Activated B cell treated with CpG ODN at 0.5 μM for 24 hours (primary cell): ENCODE measurements around the gene ITGA6. TPM values are rescaled to one million over a fixed set of nuclear protein-coding genes. Genes with fewer than 3 reads are reported as not detected.

ENCODE experiments used
- ATAC-seq: fragments of 200-7000 bp; cut with Tn5 transposase; one replicate; pipeline ENCODE4 v1.10.0; 2021; ENCODE audit warnings: low read depth, mild to moderate bottlenecking, moderate library complexity
- CTCF ChIA-PET: fragments of 350-600 bp; sonication (Branson Sonifier 250); formaldehyde crosslinking; loops from one replicate; lab custom pipeline; 2021; ENCODE audit warnings: antibody characterized with exemption; lab: Charles Lee
- POLR2A ChIA-PET: fragments of 350-600 bp; sonication (Branson Sonifier 250); formaldehyde crosslinking; loops from one replicate; lab custom pipeline; 2021; ENCODE audit warnings: antibody characterized with exemption; lab: Charles Lee
- DNase-seq: peaks from one replicate; pipeline ENCODE4 v3.0.0; 2022
- H3K27ac Mint-ChIP-seq: one replicate; pipeline ENCODE4 v1.8.0; 2020; ENCODE audit warnings: mixed read lengths
- H3K27me3 Mint-ChIP-seq: one replicate; pipeline ENCODE4 v1.8.0; 2021; ENCODE audit warnings: mixed read lengths
- H3K36me3 Mint-ChIP-seq: one replicate; pipeline ENCODE4 v1.8.0; 2021; ENCODE audit warnings: low read depth, mixed read lengths
- H3K4me1 Mint-ChIP-seq: one replicate; pipeline ENCODE4 v1.8.0; 2021; ENCODE audit warnings: mixed read lengths
- H3K4me3 Mint-ChIP-seq: one replicate; pipeline ENCODE4 v1.8.0; 2020; ENCODE audit warnings: mild to moderate bottlenecking, mixed read lengths
- H3K9me3 Mint-ChIP-seq: one replicate; pipeline ENCODE4 v1.8.0; 2020; ENCODE audit warnings: mixed read lengths
- CTCF ChIP-seq: fragments of 200-600 bp; IDR thresholded peaks from one replicate; pipeline ENCODE4 v1.8.0; 2022; ENCODE audit warnings: antibody characterized with exemption, mild to moderate bottlenecking
- intact Hi-C: fragments of 100-400 bp; cut with micrococcal nuclease; formaldehyde crosslinking; loops from one replicate; pipeline ENCODE4 v1.15.1; 2024
- total RNA-seq: library from RNA; stranded (reverse); gene quantifications from 2 replicates; pipeline ENCODE4 v1.2.3, GENCODE V29; 2022

ITGA6 gene
- total RNA-seq, 1 donor from 2014 or later, result 0.31 TPM

- DNase-seq (no peak), ATAC-seq (no peak)
- intact Hi-C loops, result no loop called here
- H3K27me3 Mint-ChIP-seq, result peaks cover 8% of the 10 kb centered on the region
- H3K9me3 Mint-ChIP-seq, result no peaks in the 10 kb centered on the region
- no peaks in the 10 kb centered on the region for H3K36me3 Mint-ChIP-seq
- H3K4me1 Mint-ChIP-seq, result no peaks in the 10 kb centered on the region
- no peak overlapping the region for H3K4me3 Mint-ChIP-seq
- H3K27ac Mint-ChIP-seq, result no peak overlapping the region
- ChIA-PET CTCF (no interaction called here), POLR2A (no interaction called here)
- TF ChIP-seq CTCF, result no peak
Measured at GRCh38 chr2:172399765-172400164, 27.6 kb upstream of the ITGA6 start.

- intact Hi-C loops, result no loop called here
- Mint-ChIP-seq H3K4me1 (no peaks in the 10 kb centered on the region), H3K9me3 (no peaks in the 10 kb centered on the region), H3K27me3 (peaks cover 6% of the 10 kb centered on the region), H3K4me3 (no peak overlapping the region), H3K27ac (no peak overlapping the region), H3K36me3 (no peaks in the 10 kb centered on the region)
- ATAC-seq, result no peak
- no peak for TF ChIP-seq CTCF
- ChIA-PET CTCF (no interaction called here), POLR2A (no interaction called here)
- DNase-seq, result no peak
Measured at GRCh38 chr2:172402198-172402597, 25.2 kb upstream of the ITGA6 start.

- no peak for DNase-seq
- ChIA-PET POLR2A (no interaction called here), CTCF (no interaction called here)
- H3K27me3 Mint-ChIP-seq, result peaks cover 13% of the 10 kb centered on the region
- no peak overlapping the region for H3K27ac Mint-ChIP-seq
- intact Hi-C loops, result no loop called here
- no peaks in the 10 kb centered on the region for H3K36me3 Mint-ChIP-seq
- TF ChIP-seq CTCF, result no peak
- no peak overlapping the region for H3K4me3 Mint-ChIP-seq
- H3K9me3 Mint-ChIP-seq, result no peaks in the 10 kb centered on the region
- no peaks in the 10 kb centered on the region for H3K4me1 Mint-ChIP-seq
- no peak for ATAC-seq
Measured at GRCh38 chr2:172403402-172403801, 24.0 kb upstream of the ITGA6 start.

GRCh38 chr2:172403881-172404468, 23.4 kb upstream of the ITGA6 start:
- ATAC-seq (no peak), DNase-seq (no peak)
- Mint-ChIP-seq H3K36me3 (no peaks in the 10 kb centered on the region), H3K27me3 (peaks cover 13% of the 10 kb centered on the region), H3K4me1 (no peaks in the 10 kb centered on the region), H3K4me3 (no peak overlapping the region), H3K9me3 (no peaks in the 10 kb centered on the region), H3K27ac (no peak overlapping the region)
- POLR2A ChIA-PET, result no interaction called here
- intact Hi-C loops, result no loop called here
- CTCF ChIA-PET, result no interaction called here
- no peak for TF ChIP-seq CTCF

- Mint-ChIP-seq H3K9me3 (no peaks in the 10 kb centered on the region), H3K4me3 (no peak overlapping the region), H3K36me3 (no peaks in the 10 kb centered on the region), H3K27ac (no peak overlapping the region), H3K27me3 (peaks cover 13% of the 10 kb centered on the region), H3K4me1 (no peaks in the 10 kb centered on the region)
- CTCF ChIA-PET, result no interaction called here
- POLR2A ChIA-PET, result no interaction called here
- no peak for TF ChIP-seq CTCF
- no peak for DNase-seq
- intact Hi-C loops, result no loop called here
- no peak for ATAC-seq
Measured at GRCh38 chr2:172404824-172405223, 22.6 kb upstream of the ITGA6 start.
